HG03342 (cell line): ENCODE data around the gene SEPTIN1.
"Not testable (repeated sequence)": the region's sequence is repeated elsewhere in the genome, so short reads cannot be mapped to it uniquely, and the experiment has no call there.

Experiments
- ATAC-seq: cut with Tn5 transposase; IDR thresholded peaks from one replicate; pipeline ENCODE4 v1.9.1; 2021; ENCODE audit warnings: mild to moderate bottlenecking, moderate library complexity; ENCODE audit not compliant: unreplicated experiment

Gene SEPTIN1

GRCh38 chr16:30358577-30358936 lies 23.8 kb downstream of the SEPTIN1 start:
- no peak for ATAC-seq

- ATAC-seq: no peak
These were observed 24.4 kb downstream of the SEPTIN1 start for GRCh38 chr16:30357715-30358576.

DNA sequence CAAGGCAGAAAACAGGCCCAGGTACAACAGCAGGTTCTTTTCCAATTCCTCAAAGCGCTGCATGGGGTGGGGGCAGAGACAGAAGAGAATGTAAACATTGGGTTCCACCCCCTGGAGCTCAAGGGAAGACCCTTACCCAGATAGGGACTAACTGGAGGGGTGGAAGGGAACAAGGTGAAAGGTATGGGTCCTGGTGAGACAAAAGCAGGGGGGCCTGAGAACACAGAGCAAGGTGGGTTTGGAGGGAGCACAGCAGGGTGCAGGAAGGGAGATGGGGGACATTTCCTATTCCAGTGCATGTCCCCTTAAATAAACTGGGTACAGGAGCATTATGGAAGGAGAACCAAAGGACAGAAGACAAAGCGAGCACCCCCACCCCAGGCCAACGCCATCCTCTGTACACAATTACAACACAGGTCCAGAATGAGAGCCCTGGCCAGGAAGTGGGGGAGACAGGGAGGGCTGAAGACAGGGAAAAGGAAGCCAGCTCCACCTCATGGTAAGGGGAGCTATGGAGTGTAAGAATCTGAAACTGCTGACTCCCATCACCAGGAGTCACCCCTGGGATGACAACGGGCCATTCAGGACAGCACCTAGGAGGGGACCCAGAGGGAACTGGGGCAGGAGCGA lies 25.2 kb downstream of the SEPTIN1 start:
- no peak for ATAC-seq

DNA sequence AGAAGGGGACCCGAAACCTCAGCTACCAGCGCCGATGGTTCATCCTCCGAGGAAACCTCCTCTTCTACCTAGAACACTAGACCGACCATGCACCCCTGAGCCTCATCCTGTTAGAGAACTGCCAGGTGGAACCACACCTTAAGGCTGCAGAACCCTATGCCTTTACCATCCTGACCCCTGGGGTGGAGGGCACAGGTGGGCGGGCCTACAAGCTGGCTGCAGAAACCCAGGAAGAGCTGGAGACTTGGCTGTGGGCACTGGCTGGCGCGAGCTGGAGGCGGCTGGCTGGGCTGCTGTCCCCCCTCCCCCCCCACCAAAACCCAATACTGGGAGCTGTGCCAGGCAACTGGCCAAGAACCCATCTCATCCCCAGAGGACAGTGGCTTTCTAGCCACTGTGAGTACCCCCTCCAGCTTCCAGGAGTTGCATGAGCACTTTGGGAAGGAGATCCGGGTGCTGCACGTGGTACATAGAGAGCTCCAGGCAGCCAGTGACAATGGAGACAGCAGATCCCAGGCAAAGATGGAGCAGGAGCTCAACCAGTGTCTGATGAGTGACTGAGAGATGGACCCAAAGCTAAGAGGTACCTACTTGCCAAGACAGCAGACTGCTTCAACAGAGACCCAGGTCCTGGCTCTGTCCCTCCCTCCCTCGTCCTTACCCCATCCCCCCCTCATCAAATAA lies 25.8 kb downstream of the SEPTIN1 start:
- ATAC-seq: no peak

GRCh38 chr16:30355954-30356308 lies 26.4 kb downstream of the SEPTIN1 start:
- no peak for ATAC-seq

GRCh38 chr16:30355144-30355953 lies 27.0 kb downstream of the SEPTIN1 start, which contains the start of gene CD2BP2:
Gene CD2BP2 (minus strand): TSS chr16:30355308. CDS start chr16:30354681, 627 bp downstream.
- peak; percentile 60 for ATAC-seq

DNA sequence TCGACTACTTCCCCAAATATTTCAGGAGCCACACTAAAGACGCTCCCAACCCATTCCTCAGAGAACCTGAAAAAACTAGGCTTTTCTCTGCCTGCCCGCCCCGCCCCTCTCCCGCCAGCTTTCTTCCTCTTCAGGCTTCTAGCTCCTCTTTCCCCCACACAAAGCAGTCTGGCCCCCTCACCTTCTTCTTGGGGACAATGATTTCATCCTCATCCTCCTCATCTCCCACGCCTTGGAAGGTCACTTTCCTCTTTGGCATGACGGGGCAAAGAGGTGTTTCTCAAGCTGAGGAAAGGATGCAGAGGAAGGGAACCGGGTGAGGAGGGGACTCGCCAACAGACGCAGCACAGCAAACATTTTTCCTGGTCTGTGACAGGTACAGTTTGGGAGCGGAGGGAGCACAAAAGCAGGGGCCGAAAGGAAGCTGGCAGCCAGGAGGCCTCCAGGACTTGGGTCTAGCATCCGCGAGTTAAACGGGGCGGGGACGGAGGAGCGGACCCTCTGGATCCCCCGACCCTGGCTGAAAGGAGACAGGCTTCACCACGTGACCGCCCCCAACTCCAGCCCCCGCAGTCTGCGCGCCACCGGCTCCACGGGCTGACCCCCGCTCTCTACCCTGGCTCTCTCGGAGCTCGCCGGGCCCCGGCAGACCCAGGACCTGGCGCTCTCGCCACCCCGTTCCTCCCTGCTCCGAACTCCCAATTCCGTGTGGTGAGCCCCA lies 27.8 kb downstream of the SEPTIN1 start:
- ATAC-seq: no peak

- no peak for ATAC-seq
These were observed 28.8 kb downstream of the SEPTIN1 start for GRCh38 chr16:30353438-30354129.

GRCh38 chr16:30352488-30353401 lies 29.6 kb downstream of the SEPTIN1 start:
- no peak for ATAC-seq

GRCh38 chr16:30351586-30352419 lies 30.6 kb downstream of the SEPTIN1 start:
- ATAC-seq: no peak

DNA sequence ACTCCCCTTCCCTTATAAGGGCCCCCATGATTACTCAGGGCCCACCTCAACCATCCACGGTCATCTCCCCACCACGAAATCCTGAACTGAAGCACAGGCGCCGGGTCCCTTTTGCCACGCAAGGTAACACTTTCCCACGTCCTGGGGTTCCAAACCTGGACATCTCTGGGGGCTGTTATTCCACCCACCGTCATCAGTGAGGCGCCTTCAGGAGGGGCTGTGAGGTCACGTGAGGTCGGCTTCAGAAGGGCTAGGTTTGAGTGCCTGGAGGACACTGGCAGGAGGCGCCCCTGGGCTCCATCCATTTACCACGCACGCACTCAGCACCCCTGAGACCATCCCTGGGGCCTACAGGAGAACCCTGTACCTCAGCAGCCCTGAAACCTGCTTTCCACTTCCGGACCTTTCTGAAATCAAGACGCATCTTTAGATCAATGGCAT lies 31.3 kb downstream of the SEPTIN1 start:
- no peak for ATAC-seq

GRCh38 chr16:30350134-30350871 lies 32.1 kb downstream of the SEPTIN1 start:
- peak; percentile 46 for ATAC-seq

- ATAC-seq: no peak
These were observed 32.7 kb downstream of the SEPTIN1 start for GRCh38 chr16:30349675-30350074.

DNA sequence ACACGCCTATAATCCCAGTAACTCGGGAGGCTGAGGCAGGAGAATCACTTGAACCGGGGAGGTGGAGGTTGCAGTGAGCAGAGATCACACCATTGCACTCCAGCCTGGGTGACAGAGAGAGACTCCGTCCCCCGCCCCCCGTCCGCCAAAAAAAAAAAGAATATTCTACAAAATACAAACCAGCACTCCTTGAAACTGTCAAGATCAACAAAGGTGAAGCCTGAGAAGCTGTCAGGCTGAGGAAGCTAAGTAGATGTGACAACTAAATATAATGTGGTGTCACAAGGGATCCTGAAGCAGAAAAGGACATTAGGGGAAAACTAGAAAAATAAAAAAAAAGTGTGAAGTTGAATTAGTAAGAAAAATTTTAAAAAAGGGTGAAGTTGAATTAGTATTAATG lies 33.4 kb downstream of the SEPTIN1 start:
- ATAC-seq: no peak

GRCh38 chr16:30348113-30348512 lies 34.2 kb downstream of the SEPTIN1 start:
- no peak for ATAC-seq

DNA sequence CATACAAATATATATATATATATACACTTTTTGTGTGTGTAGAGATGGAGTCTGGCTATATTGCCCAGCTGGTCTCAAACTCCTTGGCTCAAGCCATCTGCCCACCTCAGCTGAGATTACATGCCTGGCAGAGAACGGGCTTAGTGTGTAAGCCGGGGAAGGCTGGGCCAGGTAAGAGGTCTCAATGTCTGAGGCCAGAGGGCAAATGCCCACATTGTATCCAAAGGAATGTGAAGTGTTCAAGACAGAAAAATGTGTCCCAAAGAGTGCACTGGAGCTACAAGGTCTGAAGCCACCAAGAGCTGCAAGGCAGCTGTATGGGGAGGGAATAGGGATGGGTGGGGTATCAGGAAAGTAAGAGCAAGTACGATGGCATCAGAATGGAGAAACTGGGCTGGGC lies 36.1 kb downstream of the SEPTIN1 start:
- ATAC-seq: no peak

DNA sequence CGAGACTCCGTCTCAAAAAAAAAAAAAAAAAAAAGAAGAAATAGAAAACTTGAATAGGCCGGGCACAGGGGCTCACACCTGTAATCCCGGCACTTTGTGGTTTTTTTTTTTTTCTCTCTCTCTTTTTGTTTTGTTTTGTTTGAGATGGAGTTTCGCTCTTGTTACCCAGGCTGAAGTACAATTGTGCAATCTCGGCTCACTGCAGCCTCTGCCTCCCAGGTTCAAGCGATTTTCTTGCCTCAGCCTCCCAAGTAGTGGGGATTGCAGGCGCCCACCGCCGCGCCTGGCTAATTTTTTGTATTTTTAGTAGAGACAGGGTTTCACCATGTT lies 38.9 kb downstream of the SEPTIN1 start:
- ATAC-seq: not testable (repeated sequence)
